GM18502 (cell line): Measurements from ENCODE around the gene NIFK.

Experiments
- ATAC-seq: cut with Tn5 transposase; IDR thresholded peaks from one replicate; pipeline ENCODE4 v1.9.1; 2021; ENCODE audit warnings: mild to moderate bottlenecking; ENCODE audit not compliant: unreplicated experiment, poor library complexity

The NIFK gene

DNA sequence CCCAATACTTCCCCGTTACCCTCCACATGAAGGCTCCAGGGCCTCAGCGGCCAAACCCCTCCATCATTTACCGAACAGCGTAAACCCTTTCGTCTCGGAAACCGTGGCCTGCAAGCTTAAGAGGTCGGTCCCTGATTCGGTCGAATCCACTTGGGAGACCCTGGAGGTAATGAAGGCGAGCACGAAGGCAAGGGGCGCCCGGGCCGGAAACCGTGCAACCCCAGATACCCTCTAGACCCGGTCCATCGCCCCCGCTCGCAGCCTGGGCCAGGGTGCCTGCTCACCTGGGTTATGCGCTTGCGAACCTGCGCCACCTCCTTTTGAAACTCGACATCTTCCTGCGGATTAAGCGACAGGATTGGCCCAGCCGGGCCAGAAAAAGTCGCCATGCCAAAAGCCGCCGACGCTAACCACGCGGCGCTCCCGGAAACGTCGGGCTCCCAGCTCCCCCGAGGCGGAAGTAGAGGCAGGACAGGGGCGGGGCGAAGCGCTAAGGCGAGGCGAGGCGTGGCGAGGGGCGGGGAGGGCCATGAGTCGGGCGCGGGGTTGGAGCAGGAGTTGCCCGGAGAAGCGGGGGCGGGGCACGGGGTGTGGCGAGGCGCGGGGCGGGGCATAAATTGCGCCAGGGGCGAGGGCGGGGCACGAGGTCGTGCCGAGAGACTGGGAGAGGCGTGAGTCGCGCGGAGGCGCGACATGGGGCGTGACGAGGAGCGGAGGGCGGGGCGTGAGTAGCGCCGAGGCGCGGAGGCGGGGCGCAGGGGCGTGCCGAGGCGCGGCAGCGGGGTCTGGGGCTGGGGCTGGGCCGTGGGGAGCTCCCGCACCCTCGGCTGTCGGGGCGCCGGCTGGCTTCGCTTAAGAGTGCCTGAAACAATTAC lies at the start of gene NIFK:
Gene NIFK, minus strand, starts transcription at position 414 of the 875 bp plus-strand sequence. Its CDS starts 25 bp downstream, at position 389.
- ATAC-seq = peak; percentile 92

DNA sequence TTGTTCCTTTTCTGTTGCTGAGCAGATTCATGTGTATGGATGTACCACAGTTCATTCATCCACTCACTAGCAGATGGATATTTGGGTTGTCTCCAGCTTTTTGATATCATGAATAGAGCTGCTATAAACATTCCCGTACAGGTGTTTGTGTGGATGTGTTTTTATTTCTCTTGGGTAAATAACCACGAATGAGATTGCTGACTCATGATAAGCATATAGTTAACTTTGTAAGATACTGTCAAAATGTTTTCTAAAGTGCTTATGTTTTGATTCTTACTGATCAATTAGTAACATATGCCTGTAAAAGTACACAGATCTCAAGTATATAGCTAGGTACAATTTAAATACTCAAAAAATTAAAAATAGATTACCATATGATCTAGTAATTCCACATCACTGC lies 46.5 kb upstream of the NIFK start:
- ATAC-seq = no peak

DNA sequence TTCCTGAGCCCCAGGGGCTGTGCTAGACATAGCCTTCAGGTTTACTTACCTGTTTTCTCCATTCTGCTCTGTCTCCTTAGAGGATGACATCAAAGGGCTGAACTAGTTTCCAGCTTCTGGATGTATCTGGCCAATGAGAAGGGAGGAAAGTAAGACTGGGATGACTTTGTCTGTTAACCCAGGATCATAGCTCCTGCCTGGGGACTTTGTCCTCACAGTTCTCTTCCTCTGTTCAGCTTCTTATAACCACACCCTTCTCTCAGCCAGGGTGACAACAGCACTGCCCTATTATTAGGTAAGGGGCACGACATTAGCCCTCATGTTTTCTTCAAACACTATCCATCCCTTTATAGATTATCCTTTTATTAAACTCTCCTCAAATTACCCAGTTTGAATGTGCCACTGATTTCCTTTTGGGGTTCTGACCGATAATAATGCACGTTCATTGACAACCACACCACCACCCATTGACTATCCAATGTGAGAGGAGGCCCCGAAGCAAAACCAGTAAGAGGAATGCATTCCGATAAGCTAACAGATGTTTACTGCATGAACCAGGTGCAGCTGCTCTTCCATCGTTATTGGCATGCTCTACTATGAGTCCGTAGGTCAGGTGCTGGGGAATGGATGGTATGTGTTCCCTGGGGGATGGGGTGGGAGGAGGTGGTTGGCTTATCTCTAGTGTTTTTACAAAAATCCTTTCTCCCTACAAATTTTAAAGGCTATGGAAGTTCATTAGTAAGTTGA lies 42.2 kb upstream of the NIFK start:
- no peak for ATAC-seq

DNA sequence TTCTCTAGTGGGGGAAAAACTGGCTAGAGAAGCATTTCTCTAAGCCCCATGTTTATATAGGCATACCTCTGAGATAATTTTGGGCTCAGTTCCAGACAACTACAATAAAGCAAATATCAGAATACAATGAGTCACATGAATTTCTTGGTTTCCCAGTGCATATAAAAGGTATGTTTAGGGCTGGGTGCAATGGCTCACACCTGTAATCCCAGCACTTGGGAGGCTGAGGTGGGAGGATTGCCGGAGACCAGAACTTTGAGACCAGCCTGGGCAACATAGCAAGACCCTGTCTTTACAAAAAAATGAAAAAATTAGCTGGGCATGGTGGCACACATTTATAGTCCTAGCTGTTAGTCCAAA lies 41.0 kb upstream of the NIFK start:
- ATAC-seq = no peak

DNA sequence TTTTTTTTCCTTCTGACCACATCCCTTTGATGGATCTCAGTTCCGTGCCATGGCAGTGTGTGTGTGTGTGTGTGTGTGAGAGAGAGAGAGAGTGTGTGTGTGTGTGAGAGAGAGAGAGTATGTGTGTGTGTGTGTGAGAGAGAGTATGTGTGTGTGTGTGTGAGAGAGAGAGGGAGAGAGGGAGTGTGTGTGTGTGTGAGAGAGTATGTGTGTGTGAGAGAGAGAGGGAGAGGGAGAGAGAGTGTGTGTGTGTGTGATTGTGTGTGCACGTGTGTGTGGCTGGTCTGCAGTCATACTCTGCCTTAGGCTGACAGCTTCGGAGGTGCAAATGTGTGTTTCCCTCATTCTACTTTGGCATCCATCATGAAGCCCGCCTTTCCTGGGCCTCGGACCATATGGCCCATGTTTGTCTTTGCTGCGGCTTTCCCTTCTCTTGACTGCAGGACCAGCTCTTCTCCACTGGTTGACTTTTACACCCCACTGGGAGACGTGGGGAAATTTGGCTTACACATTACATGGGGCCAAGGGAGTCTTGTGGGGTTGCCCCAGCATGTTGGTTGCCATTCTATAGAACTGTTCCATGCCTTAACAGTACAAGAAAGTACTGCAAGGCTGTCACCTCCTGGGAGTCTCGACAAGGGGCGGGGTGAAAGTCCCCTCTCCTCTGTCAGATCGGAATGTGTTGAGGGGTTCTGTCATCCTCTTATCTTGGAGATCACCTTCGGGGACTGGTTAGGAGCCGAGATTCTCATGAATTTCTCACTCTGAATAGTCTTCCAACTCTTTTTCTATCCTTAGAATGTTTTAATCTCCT lies 40.4 kb upstream of the NIFK start:
- no peak for ATAC-seq

DNA sequence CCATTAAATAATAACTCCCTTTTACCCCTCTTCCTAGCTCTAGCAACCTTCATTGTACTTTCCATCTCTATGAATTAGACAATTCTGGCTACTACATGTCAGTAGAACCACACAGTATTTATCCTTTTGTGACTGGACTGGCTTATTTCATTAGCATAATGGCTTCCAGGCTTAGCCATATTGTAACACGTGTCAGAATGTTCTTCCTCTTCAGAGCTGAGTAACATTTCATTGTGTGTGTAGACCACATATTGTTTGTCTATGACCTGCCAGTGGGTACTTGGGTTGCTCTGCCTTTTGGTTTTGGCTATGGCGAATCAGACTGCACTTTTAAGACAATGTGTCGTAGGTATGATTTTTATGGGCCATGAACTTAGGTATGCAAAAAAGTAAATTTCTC lies 39.7 kb upstream of the NIFK start:
- no peak for ATAC-seq

DNA sequence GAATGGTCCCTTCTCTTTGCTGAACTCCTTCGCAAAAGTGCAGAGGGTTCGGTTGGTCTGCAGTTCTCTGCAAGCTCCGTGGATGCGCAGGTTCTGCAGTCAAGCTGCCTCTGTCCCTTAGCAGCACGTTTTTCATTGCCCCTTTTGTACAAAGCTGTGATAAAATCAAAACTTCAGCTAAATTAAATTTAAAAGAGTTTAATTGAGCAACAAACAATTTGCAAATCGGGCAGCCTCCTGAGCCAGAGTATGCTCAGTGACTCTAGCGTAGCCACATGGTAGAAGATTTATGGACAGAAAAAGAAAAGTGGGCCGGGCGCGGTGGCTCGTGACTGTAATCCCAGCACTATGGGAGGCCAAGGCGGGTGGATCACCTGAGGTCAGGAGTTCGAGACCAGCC lies 37.6 kb upstream of the NIFK start:
- no peak for ATAC-seq

DNA sequence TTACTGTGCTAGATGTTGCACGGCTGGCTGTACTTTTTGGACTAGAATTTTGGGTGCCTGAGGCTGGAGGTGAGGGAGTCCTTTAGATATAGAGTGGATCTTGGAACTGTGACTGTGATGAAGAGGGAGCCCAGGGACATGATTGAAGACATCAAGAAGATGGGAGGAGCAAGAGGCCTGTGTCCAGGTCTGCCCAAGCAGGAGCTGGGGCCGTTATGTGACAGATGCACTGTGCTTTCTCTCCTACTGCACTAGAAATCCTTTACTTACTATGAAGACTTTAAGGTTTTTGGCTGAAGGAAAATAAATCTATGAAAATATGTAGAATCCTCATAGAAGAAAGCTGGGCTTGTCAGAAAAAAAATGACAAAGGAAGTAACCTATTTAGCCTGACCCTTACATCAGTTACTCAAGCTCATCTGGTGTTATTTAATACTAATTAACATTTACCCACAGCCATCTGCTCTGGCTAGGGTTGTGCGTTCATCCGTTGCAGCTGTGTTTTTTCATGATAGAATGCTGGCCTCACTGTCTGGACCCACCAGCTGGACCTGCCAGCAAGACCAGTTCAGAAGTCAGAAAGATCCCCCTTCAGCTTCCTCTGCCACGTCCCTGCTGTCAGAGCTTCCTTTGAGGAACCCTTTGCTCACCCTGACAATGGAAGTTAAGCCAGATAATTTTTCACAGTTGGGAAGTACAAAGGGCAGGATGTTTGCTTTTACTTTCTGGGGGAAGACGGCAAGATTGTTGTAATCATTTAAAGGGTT lies 35.5 kb upstream of the NIFK start:
- ATAC-seq = no peak

DNA sequence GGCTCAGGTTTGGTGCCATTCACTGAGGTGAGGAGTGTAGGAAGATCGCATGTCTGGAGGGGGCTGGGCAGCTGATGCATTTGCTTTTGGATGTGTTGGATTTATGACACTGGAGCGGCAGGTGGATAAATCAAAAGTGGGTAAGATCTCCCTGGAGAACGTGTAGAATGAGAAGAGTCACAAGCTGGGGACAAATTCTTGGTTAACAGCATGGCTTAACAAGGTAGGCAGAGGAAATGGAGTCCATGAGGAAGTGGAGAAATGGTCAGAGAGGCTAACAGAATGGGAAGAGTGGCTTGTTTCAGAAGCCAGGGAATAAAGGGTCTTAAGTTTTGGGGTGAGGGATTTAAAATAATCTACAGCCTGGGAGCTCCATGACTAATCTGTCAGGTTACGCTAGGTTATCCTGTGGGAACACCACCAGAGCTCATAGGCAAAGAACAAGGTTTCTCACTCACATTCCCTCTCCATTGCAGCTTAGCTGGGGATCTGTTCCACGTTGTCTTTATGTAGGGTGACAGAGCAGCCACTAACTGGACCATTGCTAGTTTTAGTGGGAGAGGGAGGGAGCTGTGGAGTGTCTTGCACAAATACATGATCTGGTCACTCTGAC lies 31.6 kb upstream of the NIFK start:
- ATAC-seq = no peak

DNA sequence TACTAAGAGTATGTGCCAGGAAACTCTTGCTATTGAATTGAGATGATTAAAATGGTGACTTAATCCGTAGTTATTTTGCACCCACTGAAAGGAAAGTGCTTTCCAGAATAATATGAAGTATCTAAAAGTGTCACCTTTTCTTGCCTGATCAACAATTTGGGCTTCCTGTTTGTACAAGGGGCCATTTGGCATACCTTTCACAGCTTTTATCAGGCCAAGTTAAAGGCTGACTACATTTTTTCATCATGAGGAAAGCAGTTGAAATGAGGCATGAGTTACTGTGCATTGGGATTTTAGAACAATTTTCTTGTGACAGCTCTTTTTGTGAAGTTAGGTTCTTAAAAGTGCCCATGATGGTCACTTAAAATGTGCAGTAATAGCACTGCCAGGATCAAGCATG lies 29.9 kb upstream of the NIFK start:
- no peak for ATAC-seq

DNA sequence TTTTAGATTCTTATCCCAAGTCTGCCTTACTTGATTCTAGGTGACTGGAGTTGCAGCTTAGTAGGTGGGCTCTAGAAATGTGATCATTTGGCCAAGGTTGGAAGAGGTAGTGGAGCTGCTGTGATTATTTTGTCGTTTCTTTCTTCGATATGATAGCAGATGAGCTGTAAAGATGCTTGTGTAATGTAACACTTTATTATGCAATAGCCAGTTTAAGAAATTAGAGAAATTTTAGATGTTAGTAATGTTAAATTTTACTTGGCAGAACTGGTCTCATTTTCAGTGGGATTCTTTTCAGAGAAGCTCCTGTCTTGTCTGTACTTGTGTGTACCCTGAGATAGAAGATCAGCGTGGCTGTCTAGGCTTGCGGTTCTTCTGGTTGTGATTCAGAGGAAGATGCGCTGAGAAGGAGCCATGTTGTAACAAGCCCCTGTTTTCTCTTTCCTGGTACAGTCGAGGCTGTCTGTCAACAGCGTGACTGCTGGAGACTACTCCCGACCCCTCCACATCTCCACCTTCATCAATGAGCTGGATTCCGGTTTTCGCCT lies 28.1 kb upstream of the NIFK start:
- ATAC-seq = no peak

DNA sequence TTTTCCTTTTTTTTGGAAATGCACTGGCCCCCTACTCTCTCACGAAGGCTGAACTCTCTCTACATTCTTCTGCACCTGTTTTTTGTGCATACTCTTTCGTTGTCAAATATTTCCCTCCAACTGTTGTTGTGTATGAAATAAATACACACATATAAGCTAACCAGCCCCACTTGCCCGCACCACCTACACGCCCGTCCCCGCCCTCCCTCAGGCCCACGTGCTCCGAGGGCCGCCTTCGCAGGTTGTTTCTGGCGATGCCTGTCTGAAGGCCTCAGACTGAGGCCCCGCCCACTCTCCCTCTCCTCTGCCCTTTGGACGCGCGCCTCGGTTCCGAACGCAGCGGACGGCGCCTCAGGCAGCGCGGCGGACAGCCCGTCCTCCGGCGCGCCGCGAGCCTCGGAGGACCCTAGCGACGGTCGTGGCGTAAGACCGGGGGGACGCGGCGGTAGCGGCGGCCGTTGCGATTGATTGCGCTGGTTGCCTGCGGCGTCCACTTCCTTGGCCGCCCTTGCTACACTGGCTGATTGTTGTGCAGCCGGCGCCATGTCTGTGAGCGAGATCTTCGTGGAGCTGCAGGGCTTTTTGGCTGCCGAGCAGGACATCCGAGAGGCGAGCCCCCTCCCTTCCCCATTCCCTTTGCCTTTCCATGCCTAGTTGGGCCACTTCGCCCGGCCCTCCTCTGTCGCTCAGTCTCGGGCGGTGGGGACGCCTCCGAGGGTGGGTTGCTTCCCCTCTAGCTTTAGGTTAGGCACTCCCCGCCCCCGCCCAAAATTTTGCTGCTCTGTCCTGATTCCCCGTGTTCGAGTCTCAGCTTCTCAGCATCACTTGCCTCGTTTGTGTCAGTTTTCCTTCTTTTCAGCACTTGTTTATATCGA lies 18.8 kb upstream of the NIFK start, which contains the start of gene TSN:
Gene TSN, plus strand, starts transcription at position 415 of the 875 bp plus-strand sequence. Its CDS starts 129 bp downstream, at position 544.
- peak; percentile 100 for ATAC-seq

DNA sequence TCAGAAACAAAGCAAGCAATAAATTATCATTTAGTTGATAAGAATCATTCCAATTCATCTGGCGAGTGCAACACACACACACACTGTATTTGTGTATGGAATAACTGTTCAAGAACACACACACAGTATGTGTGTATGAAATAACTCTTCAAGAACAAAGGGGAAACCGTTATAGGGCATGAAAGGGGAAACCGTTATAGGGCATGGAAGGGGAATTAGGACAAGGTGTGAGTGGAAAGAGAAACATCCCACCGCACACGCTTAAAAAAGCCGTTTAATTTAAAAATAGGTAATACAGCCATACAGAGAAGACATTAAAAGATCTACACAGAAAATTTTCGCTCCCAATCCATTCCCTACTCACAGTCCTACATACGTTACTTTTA lies 18.2 kb upstream of the NIFK start:
- ATAC-seq = peak; percentile 2

DNA sequence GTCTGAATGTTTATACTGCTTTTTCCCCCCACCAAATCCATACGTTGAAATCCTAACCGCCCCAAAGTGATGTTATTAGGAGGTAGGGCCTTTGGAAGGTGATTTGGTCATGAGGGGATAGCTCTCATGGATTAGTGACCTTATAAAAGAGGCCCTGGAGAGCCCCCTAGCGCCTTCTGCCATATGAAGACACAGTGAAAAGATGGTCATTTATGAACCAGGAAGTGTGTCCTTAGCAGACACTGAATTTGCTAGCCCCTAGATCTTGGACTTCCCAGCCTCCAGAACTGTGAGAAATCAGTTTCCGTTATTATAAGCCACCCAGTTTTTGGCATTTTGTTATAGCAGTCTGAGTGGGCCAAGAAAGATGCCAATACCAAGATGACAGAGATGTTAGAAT lies 11.5 kb upstream of the NIFK start:
- no peak for ATAC-seq

DNA sequence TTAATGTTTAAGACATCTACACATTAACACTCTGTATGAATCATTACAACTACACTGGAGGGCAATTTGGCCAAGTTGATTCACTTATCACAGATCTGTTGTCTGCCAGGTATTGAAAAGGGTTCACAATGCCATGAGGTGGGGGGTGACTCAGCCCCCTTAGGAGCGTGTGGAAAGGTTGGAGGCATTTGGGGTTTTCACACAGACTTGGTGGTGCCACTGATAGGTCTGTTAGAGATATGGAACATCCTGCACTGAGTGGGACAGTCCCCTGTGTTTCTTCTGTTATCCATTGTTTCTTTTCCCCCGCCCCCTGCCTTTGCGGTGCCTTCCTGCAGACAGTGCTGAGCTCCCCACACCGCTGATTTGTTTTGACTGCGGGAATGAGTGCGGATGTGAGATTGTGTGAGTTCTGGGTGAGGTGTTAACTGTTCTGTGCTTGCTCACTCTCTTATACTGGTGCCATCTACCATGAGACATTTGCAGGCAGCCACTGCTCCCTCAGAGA lies 9.4 kb upstream of the NIFK start:
- no peak for ATAC-seq

DNA sequence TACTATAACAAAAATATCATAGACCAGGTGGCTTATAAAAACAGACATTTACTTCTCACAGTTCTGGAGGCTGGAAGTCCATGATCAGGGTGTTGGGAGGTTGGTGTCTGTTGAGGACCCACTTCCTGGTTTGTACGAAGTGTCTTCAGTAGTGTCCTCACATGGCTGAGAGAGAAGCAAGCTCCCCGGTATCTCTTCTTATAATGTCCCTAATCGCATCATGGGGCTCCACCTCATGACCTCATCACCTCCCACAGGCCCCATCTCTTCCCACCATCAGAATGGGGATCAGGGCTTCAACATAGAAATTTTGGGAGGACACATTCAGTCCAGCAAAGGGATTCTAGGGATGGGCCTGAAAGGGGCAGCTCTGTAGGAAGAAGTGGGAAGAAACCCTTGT lies 4.8 kb upstream of the NIFK start:
- no peak for ATAC-seq

DNA sequence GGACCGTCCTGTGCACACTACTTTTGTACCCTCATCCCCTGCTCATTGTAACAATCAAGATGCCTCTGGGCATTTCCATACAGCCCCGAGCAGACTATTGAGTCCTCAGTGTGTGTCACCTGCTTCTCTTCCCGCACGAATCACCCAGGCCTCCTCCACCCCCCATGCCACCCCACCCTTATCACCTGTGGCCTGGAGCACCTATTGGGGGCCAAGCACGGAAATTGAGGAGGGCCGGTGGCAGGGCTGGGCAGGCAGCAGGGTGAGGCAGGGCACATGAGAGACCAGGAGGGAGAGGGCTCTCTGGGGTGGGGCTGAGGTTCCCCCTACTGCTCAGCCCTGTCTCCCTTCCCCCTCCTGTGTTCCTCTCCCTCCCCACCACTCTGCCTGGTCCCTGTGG lies 4.3 kb upstream of the NIFK start:
- ATAC-seq = no peak

DNA sequence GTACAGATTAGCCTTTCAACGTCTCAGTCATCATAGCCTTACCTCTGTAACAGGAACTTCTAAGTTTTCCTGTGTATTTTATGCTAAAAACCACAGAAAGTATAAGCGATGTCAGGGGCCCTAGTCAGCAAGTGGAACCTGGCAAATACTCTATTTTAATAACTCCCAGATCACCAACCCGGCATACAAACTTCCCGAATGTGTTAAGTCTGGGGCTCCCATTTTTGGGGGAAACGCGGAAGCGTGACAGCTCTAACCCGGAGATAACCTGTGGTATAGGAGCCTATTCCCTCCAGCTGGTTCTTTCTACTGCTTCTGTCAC lies 574 bp downstream of the NIFK start:
- no peak for ATAC-seq
